Endothelial cell of umbilical vein (primary cell): ENCODE results near the gene TMEM135. TPM values are rescaled to one million over a fixed set of nuclear protein-coding genes. Genes with fewer than 3 reads are reported as not detected.

Experiments
- BruUV-seq: library from RNA; stranded (reverse); fragments of 400-500 nt; replicated peaks from 2 replicates; lab custom pipeline; 2021; lab: Mats Ljungman, UMichigan
- CTCF ChIA-PET: fragments of 300-600, 350-600 bp; sonication (Branson Sonifier 250); formaldehyde crosslinking; loops from one replicate; lab custom pipeline; 2021; ENCODE audit warnings: antibody characterized with exemption, inconsistent platforms; lab: Charles Lee
- POLR2A ChIA-PET: fragments of 300-600, 350-600 bp; sonication (Branson Sonifier 250); formaldehyde crosslinking; loops from one replicate; lab custom pipeline; 2021; ENCODE audit warnings: antibody characterized with exemption, inconsistent platforms; lab: Charles Lee
- DNase-seq: peaks from one replicate; pipeline ENCODE4 v3.0.0-alpha.2; 2011; ENCODE audit warnings: low read depth, low spot score
- FAIRE-seq: peaks from 2 replicates; lab custom pipeline; 2011; peaks lifted over from hg19 to GRCh38; lab: Jason Lieb, UNC
- H2AFZ ChIP-seq: 2 replicates; pipeline ENCODE4 v1.6.0; 2012; ENCODE audit warnings: low read depth, low read length, control low read depth, inconsistent platforms
- H3K27ac ChIP-seq: 2 replicates; pipeline ENCODE4 v1.5.1; 2011; ENCODE audit warnings: low read depth, mild to moderate bottlenecking, control low read depth, low read length, moderate library complexity; ENCODE audit not compliant: insufficient read depth
- H3K27me3 ChIP-seq, 2 experiments: 2 replicates each; pipeline versions ENCODE4 v1.6.0 to v1.6.1; 2011; ENCODE audit warnings: low read length in 2 of 2, mixed read lengths in 1 of 2; ENCODE audit not compliant: control insufficient read depth in 2 of 2, insufficient read depth in 2 of 2
- H3K36me3 ChIP-seq, 2 experiments: 2 replicates in 1 of 2; 3 replicates in 1 of 2; pipeline ENCODE4 v1.5.1; 2011; ENCODE audit warnings: low read length in 2 of 2, mild to moderate bottlenecking in 1 of 2, moderate library complexity in 1 of 2; ENCODE audit not compliant: control insufficient read depth in 2 of 2, insufficient read depth in 2 of 2; ENCODE audit errors: extremely low read depth in 1 of 2
- H3K4me1 ChIP-seq: 3 replicates; pipeline ENCODE4 v1.5.1; 2011; ENCODE audit warnings: mild to moderate bottlenecking, low read length; ENCODE audit not compliant: control insufficient read depth, insufficient read depth; ENCODE audit errors: extremely low read depth
- H3K4me2 ChIP-seq: 2 replicates; pipeline ENCODE4 v1.6.1; 2011; ENCODE audit warnings: low read length, control low read depth, mixed read lengths; ENCODE audit not compliant: insufficient read depth
- H3K4me3 ChIP-seq, 3 experiments: fragments of 200-600 bp in 1 of 3; sonication (generic), shearing (Covaris generic) in 1 of 3; replicated peaks in 1 of 3; 2 replicates each; pipeline ENCODE4 v1.5.1; 2011 to 2016; ENCODE audit warnings: control low read depth in 3 of 3, low read length in 3 of 3, mild to moderate bottlenecking in 2 of 3, inconsistent platforms in 1 of 3, low read depth in 1 of 3, moderate library complexity in 1 of 3; ENCODE audit not compliant: insufficient read depth in 1 of 3
- H3K79me2 ChIP-seq: 2 replicates; pipeline ENCODE4 v1.6.0; 2012; ENCODE audit warnings: low read length, inconsistent platforms; ENCODE audit not compliant: control insufficient read depth, insufficient read depth
- H3K9ac ChIP-seq: replicated peaks from 2 replicates; pipeline ENCODE3; 2011; ENCODE audit warnings: low read length, control low read depth; ENCODE audit not compliant: insufficient read depth; ENCODE audit errors: extremely low read depth
- H3K9me1 ChIP-seq: replicated peaks from 3 replicates; pipeline ENCODE4 v1.6.0; 2011; ENCODE audit warnings: mild to moderate bottlenecking, low read length; ENCODE audit not compliant: control insufficient read depth, insufficient read depth; ENCODE audit errors: extremely low read depth
- H3K9me3 ChIP-seq: replicated peaks from 2 replicates; pipeline ENCODE4 v1.5.1; 2012; ENCODE audit warnings: low read length, inconsistent platforms; ENCODE audit not compliant: control insufficient read depth, insufficient read depth
- H4K20me1 ChIP-seq: replicated peaks from 2 replicates; pipeline ENCODE3; 2011; ENCODE audit warnings: mild to moderate bottlenecking, low read length; ENCODE audit not compliant: control insufficient read depth, insufficient read depth; ENCODE audit errors: extremely low read depth
- CTCF ChIP-seq, 2 donors: IDR thresholded peaks; 1 replicate in 1 of 2; 2 replicates in 1 of 2; pipeline ENCODE4 v1.5.1; 2011; ENCODE audit warnings: low read length in 2 of 2, mild to moderate bottlenecking in 2 of 2, moderate library complexity in 2 of 2, control low read depth in 1 of 2, inconsistent platforms in 1 of 2, low read depth in 1 of 2; ENCODE audit not compliant: insufficient read depth in 1 of 2; ENCODE audit errors: extremely low read depth in 1 of 2
- EZH2 ChIP-seq: IDR thresholded peaks from 2 replicates; pipeline ENCODE4 v1.6.1; 2012; ENCODE audit warnings: borderline replicate concordance, low read depth, mild to moderate bottlenecking, moderate library complexity, low read length, inconsistent platforms; ENCODE audit not compliant: severe bottlenecking
- FOS ChIP-seq: IDR thresholded peaks from 2 replicates; pipeline ENCODE4 v1.6.1; 2011; ENCODE audit warnings: mild to moderate bottlenecking, low read length, moderate library complexity, borderline replicate concordance; ENCODE audit not compliant: insufficient read depth
- GATA2 ChIP-seq: IDR thresholded peaks from 2 replicates; pipeline ENCODE4 v1.7.0; 2011; ENCODE audit warnings: low read depth, mild to moderate bottlenecking, moderate library complexity, mixed read lengths, low read length; ENCODE audit not compliant: insufficient read length, insufficient read depth
- JUN ChIP-seq: IDR thresholded peaks from 2 replicates; pipeline ENCODE4 v1.6.1; 2011; ENCODE audit warnings: borderline replicate concordance, low read depth; ENCODE audit not compliant: insufficient read length, insufficient read depth
- MAX ChIP-seq: IDR thresholded peaks from 2 replicates; pipeline ENCODE4 v1.6.1; 2011; ENCODE audit not compliant: insufficient read depth, insufficient read length
- MYC ChIP-seq: IDR thresholded peaks from one replicate; pipeline ENCODE4 v1.6.1; 2011; ENCODE audit warnings: mild to moderate bottlenecking, low read depth, low read length
- POLR2A ChIP-seq: IDR thresholded peaks from 2 replicates; pipeline ENCODE4 v1.6.1; 2012; ENCODE audit warnings: low read depth, mild to moderate bottlenecking, control low read depth, low read length
- POLR2AphosphoS5 ChIP-seq: IDR thresholded peaks from 2 replicates; pipeline ENCODE4 v1.6.1; 2012; ENCODE audit warnings: low read depth, mild to moderate bottlenecking, control low read depth, low read length, moderate library complexity; ENCODE audit not compliant: insufficient read depth
- dilution Hi-C: fragments of 300-500 bp; cut with MboI; formaldehyde crosslinking; loops from one replicate; pipeline ENCODE4 v1.15.0; 2019; ENCODE audit warnings: low sequenced_read_pairs; ENCODE audit not compliant: extremely low pct_ligation_motif_present
- intact Hi-C: fragments of 100-400 bp; cut with micrococcal nuclease; formaldehyde crosslinking; loops from one replicate; pipeline ENCODE4 v1.10.0; 2022
- polyA plus RNA-seq, 4 experiments: library from polyadenylated mRNA; depleted of rRNA in 3 of 4; stranded (reverse) in 3 of 4; unstranded in 1 of 4; fragments of >200 nt; gene quantifications; 2 replicates each; pipeline versions ENCODE4 v1.2.1 to v1.2.3, GENCODE V29; 2011 to 2012; ENCODE audit warnings: missing spikeins in 1 of 4
- total RNA-seq: library from RNA; stranded (reverse); gene quantifications from 2 replicates; pipeline ENCODE4 v1.2.3, GENCODE V29; 2021

The TMEM135 gene
- total and polyA plus RNA-seq, 2 donors (not counting 3 experiments of a cell fraction or from before 2014, with no cell fraction given) = 12.3 to 33.2 TPM

GRCh38 chr11:87013912-87014825 lies 23.6 kb upstream of the TMEM135 start:
- FAIRE-seq (no peak), DNase-seq (no peak)
- no peaks in the 10 kb centered on the region for H3K9me1 ChIP-seq
- intact Hi-C loops = no loop called here
- BruUV-seq = no TSS peak
- H3K4me3 ChIP-seq = no peak overlapping the region
- no peaks in the 10 kb centered on the region for H3K27me3 ChIP-seq
- ChIA-PET POLR2A (no interaction called here), CTCF (interaction anchor here (1.1 kb wide), 1 partner anchor 12 kb away, joined by 4 read pairs; no protein-coding TSS in a partner anchor)
- no peak overlapping the region for H2AFZ ChIP-seq
- H3K9me3 ChIP-seq = no peaks in the 10 kb centered on the region
- TF ChIP-seq FOS (no peak), EZH2 (no peak), POLR2A (no peak), JUN (no peak), GATA2 (no peak), MAX (no peak), MYC (no peak), POLR2AphosphoS5 (no peak), CTCF (IDR thresholded peaks at IDR 0.05; ENCODE audit: extremely low read depth in 1 of 2, insufficient read depth in 1 of 2, low read depth in 1 of 2, low read length in 2 of 2) (no peak)
- no peaks in the 10 kb centered on the region for H4K20me1 ChIP-seq
- no peaks in the 10 kb centered on the region for H3K79me2 ChIP-seq
- no peaks in the 10 kb centered on the region for H3K4me1 ChIP-seq
- H3K4me2 ChIP-seq = no peak overlapping the region
- dilution Hi-C loops = no loop called here
- no peak overlapping the region for H3K9ac ChIP-seq
- H3K36me3 ChIP-seq = no peaks in the 10 kb centered on the region
- no peak overlapping the region for H3K27ac ChIP-seq
